ENCODE data around the gene KRTAP17-1. TPM values are rescaled to one million over a fixed set of nuclear protein-coding genes. Genes with fewer than 3 reads are reported as not detected.
A peak's percentile ranks its signal among the peaks of the same experiment; 100 is the strongest.

KRTAP17-1 gene
- polyA plus RNA-seq, 1 donor from 2014 or later: not detected

- Histone ChIP-seq H3K27me3 (ENCODE audit: insufficient read depth, low read depth, low read length) (no peaks in the 10 kb centered on the region), H3K9ac (ENCODE audit: low read length) (no peak overlapping the region), H3K9me2 (ENCODE audit: insufficient read depth, low read length) (no peaks in the 10 kb centered on the region), H3F3A (ENCODE audit: insufficient read depth, low read length, poor library complexity, severe bottlenecking) (no peaks in the 10 kb centered on the region), H3K4me3 (ENCODE audit: low read length) (no peak overlapping the region), H3K27ac (ENCODE audit: low read length) (no peak overlapping the region), H3K4me2 (ENCODE audit: low read length) (no peak overlapping the region), H3K79me2 (replicated peaks; ENCODE audit: insufficient read depth, low read length) (no peaks in the 10 kb centered on the region), H2AFZ (ENCODE audit: low read depth, low read length) (no peak overlapping the region), H3K9me3 (ENCODE audit: low read length) (no peaks in the 10 kb centered on the region), H4K20me1 (ENCODE audit: insufficient read depth) (no peaks in the 10 kb centered on the region), H3K36me3 (ENCODE audit: insufficient read depth, low read length) (no peaks in the 10 kb centered on the region)
- TF ChIP-seq REST (IDR thresholded peaks at IDR 0.05; ENCODE audit: borderline replicate concordance): no peak
- no peak for TF ChIP-seq EP300 (conservative IDR thresholded peaks at IDR 0.05; ENCODE audit: poor library complexity, severe bottlenecking)
- TF ChIP-seq TAF1 (IDR thresholded peaks at IDR 0.05; ENCODE audit: low read depth): no peak
These were observed 7.7 kb upstream of the KRTAP17-1 start for GRCh38 chr17:41322903-41323895.

GRCh38 chr17:41322094-41322902, 6.8 kb upstream of the KRTAP17-1 start:
- H3K4me2 ChIP-seq (ENCODE audit: low read length): no peak overlapping the region
- no peaks in the 10 kb centered on the region for H3K79me2 ChIP-seq (replicated peaks; ENCODE audit: insufficient read depth, low read length)
- H3K4me3 ChIP-seq (ENCODE audit: low read length): no peak overlapping the region
- no peaks in the 10 kb centered on the region for H3K27me3 ChIP-seq (ENCODE audit: insufficient read depth, low read depth, low read length)
- no peaks in the 10 kb centered on the region for H3F3A ChIP-seq (ENCODE audit: insufficient read depth, low read length, poor library complexity, severe bottlenecking)
- no peaks in the 10 kb centered on the region for H3K9me2 ChIP-seq (ENCODE audit: insufficient read depth, low read length)
- no peaks in the 10 kb centered on the region for H4K20me1 ChIP-seq (ENCODE audit: insufficient read depth)
- H3K27ac ChIP-seq (ENCODE audit: low read length): no peak overlapping the region
- no peak overlapping the region for H3K9ac ChIP-seq (ENCODE audit: low read length)
- TF ChIP-seq EP300 (conservative IDR thresholded peaks at IDR 0.05; ENCODE audit: poor library complexity, severe bottlenecking) (no peak), EZH2 (IDR thresholded peaks at IDR 0.05; ENCODE audit: borderline replicate concordance, insufficient read depth, low read length, poor library complexity, severe bottlenecking) (no peak), RAD21 (conservative IDR thresholded peaks at IDR 0.05) (peak; percentile 61), TAF1 (IDR thresholded peaks at IDR 0.05; ENCODE audit: low read depth) (no peak), SMC3 (conservative IDR thresholded peaks at IDR 0.05; ENCODE audit: poor library complexity) (peak; percentile 65), MXI1 (conservative IDR thresholded peaks at IDR 0.05; ENCODE audit: poor library complexity, severe bottlenecking) (no peak), REST (IDR thresholded peaks at IDR 0.05; ENCODE audit: borderline replicate concordance) (no peak), POLR2AphosphoS5 (IDR thresholded peaks at IDR 0.05) (no peak)
- TF ChIP-seq, protein P1, sequence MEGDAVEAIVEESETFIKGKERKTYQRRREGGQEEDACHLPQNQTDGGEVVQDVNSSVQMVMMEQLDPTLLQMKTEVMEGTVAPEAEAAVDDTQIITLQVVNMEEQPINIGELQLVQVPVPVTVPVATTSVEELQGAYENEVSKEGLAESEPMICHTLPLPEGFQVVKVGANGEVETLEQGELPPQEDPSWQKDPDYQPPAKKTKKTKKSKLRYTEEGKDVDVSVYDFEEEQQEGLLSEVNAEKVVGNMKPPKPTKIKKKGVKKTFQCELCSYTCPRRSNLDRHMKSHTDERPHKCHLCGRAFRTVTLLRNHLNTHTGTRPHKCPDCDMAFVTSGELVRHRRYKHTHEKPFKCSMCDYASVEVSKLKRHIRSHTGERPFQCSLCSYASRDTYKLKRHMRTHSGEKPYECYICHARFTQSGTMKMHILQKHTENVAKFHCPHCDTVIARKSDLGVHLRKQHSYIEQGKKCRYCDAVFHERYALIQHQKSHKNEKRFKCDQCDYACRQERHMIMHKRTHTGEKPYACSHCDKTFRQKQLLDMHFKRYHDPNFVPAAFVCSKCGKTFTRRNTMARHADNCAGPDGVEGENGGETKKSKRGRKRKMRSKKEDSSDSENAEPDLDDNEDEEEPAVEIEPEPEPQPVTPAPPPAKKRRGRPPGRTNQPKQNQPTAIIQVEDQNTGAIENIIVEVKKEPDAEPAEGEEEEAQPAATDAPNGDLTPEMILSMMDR (IDR thresholded peaks at IDR 0.05; ENCODE audit: poor library complexity, severe bottlenecking): peak; percentile 72
- no peaks in the 10 kb centered on the region for H3K36me3 ChIP-seq (ENCODE audit: insufficient read depth, low read length)
- no peaks in the 10 kb centered on the region for H3K9me3 ChIP-seq (ENCODE audit: low read length)
- no peak overlapping the region for H2AFZ ChIP-seq (ENCODE audit: low read depth, low read length)
